ENCODE results near the gene TSPAN2.

Gene TSPAN2

GRCh38 chr1:115071012-115071664 is 18.2 kb downstream of the TSPAN2 start:
- TF ChIP-seq CTCF (IDR thresholded peaks at IDR 0.05; ENCODE audit: low read depth, low read length, missing control alignments): no peak
- no peak for DNase-seq (ENCODE audit: extremely low read depth, low read depth)
- H3K4me3 ChIP-seq (replicated peaks; ENCODE audit: low read depth, low read length): no peak overlapping the region

GRCh38 chr1:115069659-115070308 is 19.5 kb downstream of the TSPAN2 start:
- no peak for TF ChIP-seq CTCF (IDR thresholded peaks at IDR 0.05; ENCODE audit: low read depth, low read length, missing control alignments)
- no peak overlapping the region for H3K4me3 ChIP-seq (replicated peaks; ENCODE audit: low read depth, low read length)
- no peak for DNase-seq (ENCODE audit: extremely low read depth, low read depth)

- no peak for TF ChIP-seq CTCF (IDR thresholded peaks at IDR 0.05; ENCODE audit: low read depth, low read length, missing control alignments)
- no peak overlapping the region for H3K4me3 ChIP-seq (replicated peaks; ENCODE audit: low read depth, low read length)
- no peak for DNase-seq (ENCODE audit: extremely low read depth, low read depth)
Observed at GRCh38 chr1:115068826-115069585, 20.3 kb downstream of the TSPAN2 start.

GRCh38 chr1:115067161-115067859 is 22.0 kb downstream of the TSPAN2 start:
- DNase-seq (ENCODE audit: extremely low read depth, low read depth): no peak
- H3K4me3 ChIP-seq (replicated peaks; ENCODE audit: low read depth, low read length): no peak overlapping the region
- TF ChIP-seq CTCF (IDR thresholded peaks at IDR 0.05; ENCODE audit: low read depth, low read length, missing control alignments): no peak

- no peak overlapping the region for H3K4me3 ChIP-seq (replicated peaks; ENCODE audit: low read depth, low read length)
- no peak for TF ChIP-seq CTCF (IDR thresholded peaks at IDR 0.05; ENCODE audit: low read depth, low read length, missing control alignments)
- no peak for DNase-seq (ENCODE audit: extremely low read depth, low read depth)
Observed at GRCh38 chr1:115065021-115065420, 24.3 kb downstream of the TSPAN2 start.

GRCh38 chr1:115064461-115064860 is 24.8 kb downstream of the TSPAN2 start:
- no peak overlapping the region for H3K4me3 ChIP-seq (replicated peaks; ENCODE audit: low read depth, low read length)
- no peak for DNase-seq (ENCODE audit: extremely low read depth, low read depth)
- no peak for TF ChIP-seq CTCF (IDR thresholded peaks at IDR 0.05; ENCODE audit: low read depth, low read length, missing control alignments)

Data from HFF-Myc (cell line).